ENCODE results near the gene HYLS1.

DNA sequence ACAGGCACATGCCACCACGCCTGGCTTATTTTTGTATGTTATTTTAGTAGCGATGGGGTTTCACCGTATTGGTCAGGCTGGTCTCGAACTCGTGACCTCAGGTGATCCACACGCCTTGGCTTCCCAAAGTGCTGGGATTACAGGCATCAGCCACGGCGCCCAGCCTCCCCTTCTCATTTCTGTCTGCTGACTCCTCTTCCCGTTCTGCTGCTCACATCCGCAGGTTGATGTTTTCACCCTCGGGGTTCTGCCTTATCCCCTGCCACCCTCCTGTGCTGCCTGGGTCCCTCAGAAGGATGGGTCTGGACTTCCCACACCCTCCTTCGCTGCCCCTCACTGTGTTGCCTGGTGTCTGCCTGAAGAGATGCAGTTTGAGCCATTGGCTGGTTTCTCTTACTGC, 39.2 kb downstream of the HYLS1 start:
- TF ChIP-seq, protein P1, sequence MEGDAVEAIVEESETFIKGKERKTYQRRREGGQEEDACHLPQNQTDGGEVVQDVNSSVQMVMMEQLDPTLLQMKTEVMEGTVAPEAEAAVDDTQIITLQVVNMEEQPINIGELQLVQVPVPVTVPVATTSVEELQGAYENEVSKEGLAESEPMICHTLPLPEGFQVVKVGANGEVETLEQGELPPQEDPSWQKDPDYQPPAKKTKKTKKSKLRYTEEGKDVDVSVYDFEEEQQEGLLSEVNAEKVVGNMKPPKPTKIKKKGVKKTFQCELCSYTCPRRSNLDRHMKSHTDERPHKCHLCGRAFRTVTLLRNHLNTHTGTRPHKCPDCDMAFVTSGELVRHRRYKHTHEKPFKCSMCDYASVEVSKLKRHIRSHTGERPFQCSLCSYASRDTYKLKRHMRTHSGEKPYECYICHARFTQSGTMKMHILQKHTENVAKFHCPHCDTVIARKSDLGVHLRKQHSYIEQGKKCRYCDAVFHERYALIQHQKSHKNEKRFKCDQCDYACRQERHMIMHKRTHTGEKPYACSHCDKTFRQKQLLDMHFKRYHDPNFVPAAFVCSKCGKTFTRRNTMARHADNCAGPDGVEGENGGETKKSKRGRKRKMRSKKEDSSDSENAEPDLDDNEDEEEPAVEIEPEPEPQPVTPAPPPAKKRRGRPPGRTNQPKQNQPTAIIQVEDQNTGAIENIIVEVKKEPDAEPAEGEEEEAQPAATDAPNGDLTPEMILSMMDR (IDR thresholded peaks at IDR 0.05): no peak
- TF ChIP-seq POLR2A (IDR thresholded peaks at IDR 0.05): no peak

All from Peyer's patch (tissue), 4 donors.